ENCODE data around the gene SOX11.
"Not testable (repeated sequence)": the region's sequence is repeated elsewhere in the genome, so short reads cannot be mapped to it uniquely, and the experiment has no call there.

The SOX11 gene

DNA sequence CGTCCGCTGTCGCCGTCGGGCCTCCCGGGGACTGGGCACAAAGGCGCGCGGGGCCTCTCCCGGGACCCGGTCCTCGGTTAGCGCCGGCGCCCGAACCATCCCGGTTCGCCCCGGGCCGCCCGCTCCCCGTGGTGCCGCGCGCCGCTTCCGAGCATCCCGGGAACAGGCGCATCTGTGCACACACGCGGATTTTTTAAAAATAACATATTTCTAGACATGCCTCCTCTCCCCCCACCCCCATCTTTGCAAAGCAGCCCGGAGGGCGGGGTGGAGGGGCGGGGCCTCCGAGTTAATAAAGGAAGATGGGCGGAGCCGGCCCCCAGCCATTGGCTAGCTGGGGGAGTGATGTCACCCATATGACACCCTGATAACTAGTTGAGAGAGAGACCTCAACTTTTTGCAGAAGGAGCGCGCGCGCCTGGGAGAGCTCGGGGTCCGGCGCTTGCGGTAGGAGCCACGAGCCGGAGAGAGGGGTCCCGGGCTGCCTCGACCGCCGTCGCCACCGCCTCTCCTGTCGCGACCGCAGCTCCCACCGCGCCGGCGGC, at the start of gene SOX11:
TSS of gene SOX11 (plus strand) at position 400 of the 545 bp plus-strand sequence. CDS start 338 bp downstream, outside the sequence.
- DNase-seq: no peak

DNA sequence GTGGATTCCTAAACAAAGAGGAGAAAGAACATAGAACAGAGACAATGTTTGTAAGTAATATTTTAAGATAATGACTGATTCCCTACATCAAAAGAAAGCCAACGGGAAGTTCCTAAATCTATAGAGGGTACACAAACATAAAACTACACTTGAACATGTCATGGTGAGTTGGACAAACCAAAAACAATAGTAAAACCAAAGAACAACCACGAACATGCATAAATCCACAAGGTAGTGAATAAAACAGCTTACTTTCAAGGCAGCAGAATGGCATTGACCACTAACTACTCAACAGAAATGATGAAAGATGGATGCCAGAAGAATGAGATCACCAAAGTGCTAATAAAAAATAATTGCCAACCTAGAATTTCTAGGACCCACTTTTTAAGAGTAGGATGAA, 39.5 kb upstream of the SOX11 start:
- DNase-seq: not testable (repeated sequence)

GRCh38 chr2:5653756-5654155, 38.4 kb upstream of the SOX11 start:
- DNase-seq: not testable (repeated sequence)

DNA sequence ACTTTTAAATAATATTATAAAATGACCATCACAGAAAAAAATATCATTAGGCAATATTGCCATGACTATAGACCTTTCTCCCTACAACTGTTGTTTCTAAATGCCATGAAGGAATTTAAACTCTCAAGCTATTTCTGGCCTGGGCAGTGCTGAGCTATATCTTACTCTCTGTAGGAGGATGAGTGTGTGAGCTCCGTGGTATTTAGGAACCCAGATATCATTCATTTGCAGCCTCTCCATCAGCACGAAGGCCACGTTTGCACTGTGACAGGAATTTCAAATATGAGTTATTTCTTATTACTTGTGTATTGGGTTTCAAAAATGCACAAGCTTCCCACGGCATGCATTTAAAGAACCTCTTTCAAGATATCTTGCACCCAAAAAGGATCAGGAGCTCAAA, 35.0 kb upstream of the SOX11 start:
- DNase-seq: no peak

DNA sequence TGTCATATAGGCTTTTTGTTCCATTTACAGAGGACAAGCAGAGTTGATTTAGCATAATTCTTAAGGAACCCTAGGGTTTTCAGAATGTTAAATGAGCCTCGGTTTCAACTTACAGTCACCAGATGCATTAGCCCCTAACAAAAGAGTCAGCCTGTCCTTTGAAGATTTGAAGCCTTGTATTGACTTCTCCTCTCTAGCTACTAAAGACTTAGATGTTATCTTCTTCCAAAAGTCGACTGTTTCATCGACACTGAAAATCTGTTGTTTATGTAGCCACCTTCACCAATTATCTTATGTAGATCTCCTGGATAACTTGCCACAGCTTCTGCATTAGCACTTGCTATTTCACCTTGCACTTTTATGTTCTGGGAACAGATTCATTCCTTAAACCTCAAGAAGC, 31.6 kb upstream of the SOX11 start:
- no peak for DNase-seq

DNA sequence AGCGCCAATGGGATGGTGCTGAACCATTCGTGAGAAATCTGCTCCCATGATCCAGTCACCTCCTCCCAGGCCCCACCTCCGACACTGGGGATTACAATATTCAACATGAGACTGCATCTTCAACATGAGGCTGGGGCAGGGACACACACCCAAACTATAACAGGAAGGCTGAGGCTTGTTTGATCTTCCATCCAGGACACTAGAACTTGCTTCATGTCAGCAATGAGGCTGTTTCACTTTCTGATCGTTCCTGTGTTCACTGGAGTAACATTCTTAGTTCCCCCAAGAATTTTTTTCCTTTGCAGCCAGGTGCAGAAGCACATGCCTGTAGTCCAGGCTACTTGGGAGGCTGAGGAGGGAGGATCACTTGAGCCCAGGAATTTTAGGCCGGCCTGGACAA, 30.8 kb upstream of the SOX11 start:
- DNase-seq: no peak

DNA sequence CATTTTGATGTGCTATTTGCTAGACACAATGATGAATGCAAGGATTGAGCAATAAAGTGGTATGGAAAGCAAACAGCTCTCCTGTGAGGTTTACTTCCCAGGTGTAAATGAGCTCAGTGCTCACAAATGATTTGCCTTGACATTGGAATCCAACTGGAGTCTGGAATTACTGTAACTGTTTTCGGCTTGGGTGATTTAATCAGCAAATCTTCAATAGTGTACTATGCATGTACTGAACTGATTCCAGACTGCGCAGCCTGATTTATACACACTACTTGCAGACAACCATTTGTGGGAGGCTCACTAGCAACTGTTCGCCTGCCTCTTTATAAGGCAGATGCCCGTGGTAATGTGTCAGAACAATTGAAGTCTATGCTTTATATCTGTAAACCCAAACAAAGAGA, 27.9 kb upstream of the SOX11 start:
- no peak for DNase-seq

GRCh38 chr2:5665066-5665465, 27.1 kb upstream of the SOX11 start:
- DNase-seq: no peak

- no peak for DNase-seq
These were observed 25.4 kb upstream of the SOX11 start for GRCh38 chr2:5666798-5667197.

DNA sequence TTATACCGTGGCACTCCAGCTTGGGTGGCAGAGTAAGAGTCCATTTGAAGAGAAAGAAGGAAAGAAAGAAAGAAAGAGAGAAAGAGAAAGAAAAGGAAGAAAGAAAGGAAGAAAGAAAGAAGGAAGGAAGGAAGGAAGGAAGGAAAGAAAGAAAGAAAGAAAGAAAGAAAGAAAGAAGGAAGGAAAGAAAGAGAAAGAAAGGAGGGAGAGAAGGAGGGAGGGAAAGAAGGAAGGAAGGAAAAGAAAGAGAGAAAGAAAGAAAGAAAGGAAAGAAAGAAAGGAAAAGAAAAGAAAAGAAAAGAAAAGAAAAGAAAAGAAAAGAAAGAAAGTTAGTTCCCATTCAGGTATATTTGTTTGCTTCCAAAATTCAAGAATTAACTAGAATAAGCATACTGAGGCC, 24.5 kb upstream of the SOX11 start:
- not testable (repeated sequence) for DNase-seq

GRCh38 chr2:5668682-5669250, 23.4 kb upstream of the SOX11 start:
- DNase-seq: no peak

GRCh38 chr2:5672749-5673144, 19.4 kb upstream of the SOX11 start:
- DNase-seq: no peak

DNA sequence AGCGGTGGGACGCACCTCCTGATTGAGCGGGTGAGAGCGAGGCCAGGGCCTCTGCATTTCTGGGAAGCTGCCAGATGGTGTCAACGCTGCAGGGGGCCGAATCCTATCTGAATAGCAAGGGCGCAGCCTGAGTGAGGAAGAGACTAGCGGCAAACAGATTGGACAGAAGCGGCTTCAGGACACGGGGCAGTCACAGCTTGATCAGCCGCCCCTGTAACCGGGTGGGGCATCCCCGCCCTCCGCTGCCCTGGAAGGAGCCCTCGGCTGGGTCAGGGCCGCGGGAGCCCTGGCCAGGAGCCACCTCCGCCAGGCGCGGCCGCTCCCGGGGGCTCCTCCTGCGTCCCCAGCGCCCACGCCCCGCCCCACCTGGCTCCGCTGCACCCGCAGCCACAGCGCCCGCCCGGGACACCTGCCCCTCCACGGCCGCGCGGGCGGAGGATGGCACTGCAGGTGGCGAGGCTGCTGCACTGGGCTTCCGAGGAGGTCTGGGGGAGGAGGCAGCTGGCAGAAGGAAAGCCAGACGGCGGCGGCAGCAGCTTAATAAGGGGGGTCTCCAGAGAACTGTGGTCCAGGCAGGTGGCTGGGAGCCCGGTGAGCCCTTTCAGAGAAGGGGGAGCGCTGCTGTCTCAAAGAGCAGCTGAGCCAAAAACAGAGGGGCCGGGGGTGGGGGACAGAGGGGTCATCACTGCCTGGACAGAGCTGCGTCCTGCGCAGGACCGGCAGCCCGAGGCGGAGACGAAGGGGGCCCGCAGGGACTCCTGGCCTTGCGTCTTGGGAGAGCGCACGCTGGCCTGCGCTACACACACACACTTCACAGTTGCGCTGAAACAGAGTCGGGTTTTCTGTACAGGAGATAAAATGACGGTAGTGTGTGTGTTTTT, 18.8 kb upstream of the SOX11 start:
- DNase-seq: no peak

DNA sequence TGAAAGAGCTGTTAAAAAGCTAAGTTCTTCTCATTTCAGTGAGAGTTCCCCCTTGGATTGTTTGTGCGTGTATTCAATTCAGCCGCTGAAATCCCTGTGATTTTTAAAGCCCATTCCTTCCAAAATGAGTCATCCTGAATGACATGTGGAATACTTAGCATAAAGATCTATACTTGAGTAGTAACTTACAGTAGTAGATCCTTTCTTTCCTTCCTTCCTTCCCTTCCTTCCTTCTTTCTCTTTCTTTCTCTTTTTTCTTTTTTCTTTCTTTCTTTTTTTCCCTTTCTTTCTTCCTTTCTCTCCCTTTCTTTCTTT, 18.2 kb upstream of the SOX11 start:
- no peak for DNase-seq

GRCh38 chr2:5677133-5677532, 15.1 kb upstream of the SOX11 start:
- DNase-seq: no peak

DNA sequence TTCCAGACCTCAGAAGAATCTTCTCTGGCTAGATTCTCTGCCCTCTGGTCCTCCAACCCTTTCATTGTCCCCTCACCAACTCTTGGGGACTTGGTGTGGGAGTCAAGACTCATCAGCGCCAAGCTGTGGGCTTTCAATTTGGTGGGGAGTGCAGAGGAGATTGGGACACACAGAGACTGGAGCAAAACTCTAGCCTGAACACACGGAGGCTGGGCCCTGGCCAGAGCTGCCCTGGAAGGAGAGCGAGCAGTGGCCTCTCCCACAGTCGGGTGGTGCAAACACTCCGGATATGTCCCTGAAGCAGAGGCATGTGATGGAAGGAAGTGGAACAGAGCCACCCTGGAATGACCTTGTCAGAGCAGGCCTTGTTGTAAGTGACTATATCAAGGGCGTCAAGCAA, 8.7 kb upstream of the SOX11 start:
- no peak for DNase-seq

- no peak for DNase-seq
These were observed 7.0 kb upstream of the SOX11 start for GRCh38 chr2:5685225-5685624.

GRCh38 chr2:5686068-5686467, 6.1 kb upstream of the SOX11 start:
- no peak for DNase-seq

DNA sequence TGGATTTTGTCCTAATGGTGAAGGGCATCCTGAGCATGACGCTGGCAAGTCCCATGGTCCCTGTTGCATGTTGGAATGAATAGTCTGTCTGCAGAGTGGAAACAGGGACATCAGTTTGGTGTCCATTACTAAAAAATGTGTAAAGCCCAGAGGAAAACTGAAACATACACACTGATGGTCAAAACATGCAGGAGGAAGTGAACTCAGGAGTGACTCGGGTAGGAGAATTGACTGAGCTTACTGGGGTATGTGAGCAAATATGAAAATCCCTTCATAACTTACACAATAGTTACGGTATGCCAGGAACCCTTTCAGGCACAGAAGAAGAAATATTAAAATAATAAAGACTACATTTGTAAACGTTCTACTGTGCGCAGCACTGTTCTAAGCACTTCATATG, 5.6 kb upstream of the SOX11 start:
- DNase-seq: no peak

- no peak for DNase-seq
These were observed 2.4 kb upstream of the SOX11 start for GRCh38 chr2:5689750-5690149.

GRCh38 chr2:5690286-5690685, 1.9 kb upstream of the SOX11 start:
- DNase-seq: no peak

DNA sequence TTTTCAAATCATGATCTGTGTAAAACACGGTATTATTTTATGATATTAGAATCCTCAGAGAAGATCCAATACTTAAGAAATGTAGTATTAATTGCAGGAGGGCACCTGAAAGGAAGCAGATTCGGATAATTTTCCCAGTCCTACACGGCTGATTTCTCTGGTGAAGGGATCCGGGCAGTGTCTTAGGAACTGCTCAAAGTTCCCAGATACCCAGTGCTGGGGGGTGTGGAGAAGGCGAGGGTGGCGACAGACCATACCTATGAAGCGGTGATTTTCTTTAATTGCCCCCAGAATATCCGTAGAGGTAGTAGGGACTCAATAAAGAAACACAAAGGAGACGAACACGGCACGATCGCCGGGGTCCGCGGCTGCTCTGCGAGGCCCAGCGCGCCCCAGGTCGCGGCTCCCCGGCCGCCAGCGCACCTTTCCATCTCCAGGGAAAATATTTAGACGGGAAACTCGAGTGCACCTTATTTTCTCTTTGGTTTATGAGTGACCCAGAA, 1.4 kb upstream of the SOX11 start:
- DNase-seq: no peak

DNA sequence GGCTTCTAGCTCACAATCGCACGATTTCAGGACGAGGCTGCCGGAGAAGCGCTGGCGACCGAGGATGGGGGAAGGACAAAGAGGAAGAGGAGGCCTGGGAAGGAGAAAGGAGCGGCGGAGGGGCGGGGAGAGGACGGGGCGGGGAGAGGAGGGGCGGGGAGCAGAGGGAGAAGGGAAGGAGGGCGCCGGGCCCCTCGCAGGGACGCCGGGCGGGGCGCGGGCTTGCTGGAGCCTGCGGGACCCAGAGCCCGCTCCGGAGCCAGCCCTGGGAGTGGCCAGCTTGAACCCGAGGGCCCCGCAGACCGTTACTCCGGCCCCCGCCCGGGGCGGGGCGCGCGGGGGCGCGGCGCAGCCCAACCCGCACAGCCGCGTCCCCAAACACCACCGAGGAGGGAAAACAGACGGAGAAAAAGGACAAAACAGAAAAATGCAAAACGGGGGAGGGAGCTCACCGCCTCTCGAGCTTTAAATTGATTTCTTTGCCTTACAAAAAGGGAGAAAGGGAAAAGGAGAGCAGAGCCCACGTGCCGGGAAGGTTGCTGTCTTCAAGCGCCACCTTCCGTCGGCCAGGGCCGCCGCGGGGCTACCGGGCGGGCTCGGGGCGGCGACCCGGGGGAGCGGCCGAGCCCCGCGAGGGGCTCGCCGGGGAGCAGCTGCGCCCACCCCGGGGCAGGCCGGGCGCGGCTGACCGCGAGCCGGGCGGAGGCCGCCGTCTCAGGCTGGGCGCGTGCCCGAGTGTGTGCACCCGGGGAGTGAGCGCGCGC, 781 bp upstream of the SOX11 start:
- DNase-seq: no peak

Measured in NK-92 treated with Interleukin-12 subunit alpha and Interleukin-12 subunit beta, amount 100 ng/mL, for 24 hours (cell line).